Activated naive CD8-positive, alpha-beta T cell treated with anti-CD3 and anti-CD28 coated beads, Interleukin-2, amount 50 U/mL, for 16 hours (primary cell): ENCODE results near the gene BPIFB6.

Source experiments
- DNase-seq: peaks from one replicate; pipeline ENCODE4 v3.0.0-alpha.2; 2020; ENCODE audit warnings: low read depth, low spot score

BPIFB6 gene

DNA sequence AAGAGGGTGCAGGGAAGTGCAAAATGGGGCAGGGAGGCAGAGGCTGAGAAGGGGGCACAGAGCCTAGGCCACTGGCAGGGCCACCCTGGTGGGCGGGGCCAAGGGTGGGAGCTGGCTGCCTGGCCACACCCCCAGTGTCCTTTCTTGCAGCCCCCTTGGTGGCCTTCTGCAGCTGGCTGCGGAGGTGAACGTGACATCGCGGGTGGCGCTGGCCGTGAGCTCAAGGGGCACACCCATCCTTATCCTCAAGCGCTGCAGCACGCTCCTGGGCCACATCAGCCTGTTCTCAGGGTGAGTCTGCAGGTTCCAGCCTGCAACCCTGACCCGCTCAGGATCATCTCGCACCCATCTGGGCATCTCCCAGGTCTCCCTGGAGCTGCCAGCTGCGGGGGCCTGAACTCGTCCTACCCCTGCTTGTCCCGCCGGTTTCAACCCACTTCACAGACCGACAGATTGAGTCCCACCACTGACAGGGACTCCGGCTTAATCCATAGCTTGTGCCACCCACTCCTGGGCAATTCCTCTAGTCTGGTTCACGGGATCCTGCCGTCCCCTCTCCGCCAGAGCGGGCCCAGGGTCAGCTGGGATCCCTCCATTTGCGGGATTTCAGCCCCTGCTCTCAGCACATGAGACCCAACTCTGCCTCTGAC is 28.4 kb downstream of the BPIFB6 start:
- no peak for DNase-seq

DNA sequence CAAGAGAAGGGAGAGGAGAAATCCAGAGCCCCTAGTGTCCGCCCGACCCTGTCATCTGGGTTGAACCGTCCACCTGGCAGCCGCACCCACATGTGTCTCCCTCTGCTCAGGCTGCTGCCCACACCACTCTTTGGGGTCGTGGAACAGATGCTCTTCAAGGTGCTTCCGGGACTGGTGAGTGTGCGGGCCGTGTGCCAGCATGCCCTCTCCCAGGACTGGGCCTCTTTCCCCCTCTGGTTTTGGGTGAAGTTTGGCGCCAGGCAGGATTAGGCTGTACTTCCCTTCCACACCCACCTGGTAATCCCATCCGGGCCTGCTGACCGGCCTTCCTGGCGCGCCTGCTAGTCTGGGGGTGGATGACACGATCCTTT is 30.2 kb downstream of the BPIFB6 start:
- no peak for DNase-seq

DNA sequence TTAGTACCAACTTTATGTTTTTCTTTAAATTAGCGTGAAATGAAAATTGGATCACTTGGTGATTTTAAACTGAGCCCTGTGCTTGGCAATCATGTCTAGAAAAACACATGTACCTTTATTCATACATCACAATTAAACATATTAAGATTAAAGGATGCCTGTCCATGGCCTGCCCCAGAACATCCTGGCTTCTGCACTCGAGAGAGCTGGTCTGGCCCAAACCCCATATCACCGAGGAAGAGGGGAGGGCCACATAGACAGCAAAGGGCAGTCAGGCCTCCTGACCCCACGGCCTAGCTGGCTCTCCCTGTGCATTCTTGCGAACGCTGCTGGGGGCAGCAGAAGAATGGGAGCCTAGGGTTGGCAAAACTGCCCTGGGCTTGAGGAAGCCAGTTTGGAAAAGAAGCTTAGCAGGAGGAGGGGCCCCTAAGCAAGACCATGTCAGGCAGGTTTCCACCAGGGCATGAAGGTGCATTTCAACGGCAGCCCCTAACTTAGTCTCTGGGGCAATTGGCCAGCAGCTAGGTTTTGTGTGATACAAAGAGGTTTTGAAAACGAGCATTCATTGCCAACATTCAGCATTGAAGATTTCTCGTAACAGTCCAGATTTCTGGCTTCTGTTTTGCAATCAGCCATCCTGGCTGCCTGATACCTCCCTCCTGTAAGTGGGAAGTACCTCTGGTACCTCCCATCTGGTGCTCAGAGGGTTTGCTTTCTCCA is 30.8 kb downstream of the BPIFB6 start:
- no peak for DNase-seq

DNA sequence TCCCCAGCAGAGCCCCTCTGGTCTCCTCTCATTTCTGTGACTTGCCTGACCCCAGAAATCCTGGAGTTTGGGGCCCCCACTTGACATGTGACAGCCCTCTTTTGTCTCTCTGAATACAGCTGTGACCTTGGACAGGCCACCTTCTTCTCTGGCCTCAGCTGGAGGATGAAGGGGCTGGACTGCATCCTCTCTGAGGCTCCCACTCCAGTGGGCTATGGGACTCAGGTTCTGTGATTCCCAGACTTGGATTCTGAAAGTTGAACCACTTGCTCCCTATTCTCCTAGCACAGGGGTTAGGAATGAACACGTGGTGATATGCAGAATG is 31.3 kb downstream of the BPIFB6 start:
- DNase-seq: no peak

DNA sequence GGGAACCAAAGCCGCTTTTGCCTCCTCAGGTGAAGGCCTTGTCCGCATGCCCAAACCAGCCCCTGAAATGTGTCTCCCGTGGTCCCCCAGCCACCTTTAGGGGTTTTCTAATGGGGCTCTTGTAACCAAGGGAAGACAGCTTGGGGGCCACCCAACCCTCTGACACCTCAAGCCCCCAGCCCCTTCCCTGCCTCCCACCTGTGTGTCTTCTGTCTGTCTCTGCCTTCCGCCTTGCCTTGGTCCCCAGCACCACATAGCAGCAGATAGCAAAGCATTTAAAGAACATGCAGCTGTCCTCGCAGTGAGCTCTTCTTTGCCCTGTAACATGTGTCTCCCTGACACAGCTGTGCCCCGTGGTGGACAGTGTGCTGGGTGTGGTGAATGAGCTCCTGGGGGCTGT is 31.8 kb downstream of the BPIFB6 start:
- DNase-seq: no peak

DNA sequence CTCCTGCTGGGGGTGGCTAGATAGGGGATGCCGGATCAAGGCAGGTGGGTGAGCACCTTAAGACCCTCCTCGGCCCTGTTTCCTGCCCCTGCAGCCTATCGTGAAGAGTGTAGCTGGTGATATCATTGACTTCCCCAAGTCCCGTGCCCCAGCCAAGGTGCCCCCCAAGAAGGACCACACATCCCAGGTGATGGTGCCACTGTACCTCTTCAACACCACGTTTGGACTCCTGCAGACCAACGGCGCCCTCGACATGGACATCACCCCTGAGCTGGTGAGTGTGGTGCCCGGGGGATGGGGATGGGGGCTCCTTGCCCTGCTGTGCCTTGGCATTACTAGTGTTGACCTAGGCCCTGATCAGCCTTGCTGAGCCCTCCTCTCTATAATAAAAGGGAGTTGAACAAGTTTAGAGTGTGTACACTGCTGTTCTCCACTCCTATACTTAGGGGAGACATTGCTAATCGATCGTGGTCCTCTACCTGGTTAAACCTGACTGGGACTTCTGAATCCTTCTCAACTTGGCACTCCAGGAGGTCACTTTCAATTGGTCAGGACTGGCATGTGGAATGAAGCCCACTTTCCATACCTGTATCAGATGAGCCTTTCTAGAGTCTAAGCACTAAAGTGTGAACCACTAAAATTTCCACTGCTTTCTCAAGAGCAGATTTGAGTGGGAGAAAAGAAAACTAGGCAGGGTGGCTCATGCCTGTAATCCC is 33.3 kb downstream of the BPIFB6 start:
- no peak for DNase-seq

DNA sequence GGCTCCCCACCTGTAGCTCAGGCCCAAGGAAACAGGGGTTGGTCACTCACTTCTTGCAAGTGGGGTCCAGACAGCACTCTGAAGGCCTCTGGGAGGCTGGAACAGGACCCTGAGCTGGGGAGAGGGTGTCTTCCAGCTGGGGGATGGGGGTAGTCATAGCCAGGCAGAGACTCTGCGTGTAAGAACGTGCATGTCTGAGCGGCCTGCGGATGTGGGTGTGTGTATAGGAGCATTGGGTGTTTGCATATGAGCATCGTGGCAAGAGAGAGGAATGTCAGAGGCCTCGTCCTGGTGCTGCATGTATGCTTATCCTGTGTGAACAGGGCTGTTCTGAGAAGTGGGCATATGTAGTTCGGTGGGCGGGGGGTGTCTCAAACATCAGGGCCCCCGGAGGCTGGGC is 34.3 kb downstream of the BPIFB6 start:
- DNase-seq: no peak

DNA sequence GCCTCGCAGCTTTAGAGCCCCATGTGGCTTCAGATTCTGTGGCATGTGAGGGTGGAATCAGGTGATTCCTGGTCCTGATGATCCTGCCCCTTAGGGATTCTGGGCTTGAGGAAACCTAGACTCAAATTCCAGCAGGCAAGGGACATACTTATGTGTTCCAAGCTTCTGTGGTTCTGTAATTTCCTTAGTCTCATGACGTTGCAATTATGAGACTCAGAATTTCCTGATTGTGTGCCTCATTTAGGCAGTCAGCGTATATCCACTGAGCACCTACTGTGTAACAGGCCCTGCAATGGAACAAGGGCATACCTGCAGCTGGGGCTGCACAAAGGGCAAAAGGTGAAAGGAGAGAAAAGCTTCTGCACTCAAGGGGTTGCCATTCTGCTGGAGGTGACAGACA is 36.4 kb downstream of the BPIFB6 start:
- no peak for DNase-seq

DNA sequence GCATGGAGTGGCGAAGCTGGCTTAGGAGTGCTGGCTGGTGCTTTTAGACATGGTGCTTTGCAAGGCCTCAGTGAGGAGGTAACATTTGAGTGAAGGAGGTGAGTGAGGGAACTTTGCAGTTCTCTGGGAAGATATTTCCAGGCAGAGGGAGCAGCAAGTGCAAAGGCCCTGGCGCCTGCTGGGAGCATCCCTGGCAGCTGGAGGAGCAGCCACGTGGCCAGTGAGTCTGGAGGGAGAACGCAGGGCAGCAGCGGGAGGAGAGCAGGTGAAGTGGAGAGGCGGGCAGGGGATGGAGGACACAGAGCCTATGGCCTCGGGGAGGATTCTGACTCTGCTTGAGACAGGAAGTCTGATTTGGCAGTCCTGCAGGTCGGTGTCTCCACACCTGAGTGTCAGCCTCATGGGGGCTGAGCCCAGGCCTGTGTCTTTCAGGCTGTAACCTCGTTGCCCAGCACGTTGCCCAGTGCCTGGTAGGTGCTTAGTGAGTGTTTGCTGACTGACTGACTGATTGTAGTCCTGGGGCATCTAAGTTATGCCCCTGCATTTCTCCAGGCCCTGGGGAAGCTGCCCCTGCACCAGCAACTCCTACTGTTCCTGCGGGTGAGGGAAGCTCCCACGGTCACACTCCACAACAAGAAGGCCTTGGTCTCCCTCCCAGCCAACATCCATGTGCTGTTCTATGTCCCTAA is 36.9 kb downstream of the BPIFB6 start:
- DNase-seq: no peak

DNA sequence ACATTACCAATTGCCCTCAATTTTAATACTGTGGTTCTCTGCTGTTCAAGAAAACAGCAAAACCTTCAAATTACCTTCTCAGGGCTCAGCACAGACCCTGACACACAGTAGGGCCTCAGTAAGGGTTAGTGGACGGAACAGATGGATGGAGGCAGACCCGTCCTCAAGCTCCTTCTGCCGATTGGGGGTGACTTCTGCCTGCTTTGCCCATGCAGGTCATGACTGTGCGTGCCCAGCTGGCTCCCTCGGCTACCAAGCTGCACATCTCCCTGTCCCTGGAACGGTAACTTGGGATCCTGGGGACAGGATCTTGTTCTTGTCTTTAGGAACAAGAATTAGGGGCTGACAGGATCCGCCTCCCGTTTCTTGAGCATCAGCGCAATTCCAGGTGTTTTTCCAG is 38.2 kb downstream of the BPIFB6 start:
- DNase-seq: no peak

DNA sequence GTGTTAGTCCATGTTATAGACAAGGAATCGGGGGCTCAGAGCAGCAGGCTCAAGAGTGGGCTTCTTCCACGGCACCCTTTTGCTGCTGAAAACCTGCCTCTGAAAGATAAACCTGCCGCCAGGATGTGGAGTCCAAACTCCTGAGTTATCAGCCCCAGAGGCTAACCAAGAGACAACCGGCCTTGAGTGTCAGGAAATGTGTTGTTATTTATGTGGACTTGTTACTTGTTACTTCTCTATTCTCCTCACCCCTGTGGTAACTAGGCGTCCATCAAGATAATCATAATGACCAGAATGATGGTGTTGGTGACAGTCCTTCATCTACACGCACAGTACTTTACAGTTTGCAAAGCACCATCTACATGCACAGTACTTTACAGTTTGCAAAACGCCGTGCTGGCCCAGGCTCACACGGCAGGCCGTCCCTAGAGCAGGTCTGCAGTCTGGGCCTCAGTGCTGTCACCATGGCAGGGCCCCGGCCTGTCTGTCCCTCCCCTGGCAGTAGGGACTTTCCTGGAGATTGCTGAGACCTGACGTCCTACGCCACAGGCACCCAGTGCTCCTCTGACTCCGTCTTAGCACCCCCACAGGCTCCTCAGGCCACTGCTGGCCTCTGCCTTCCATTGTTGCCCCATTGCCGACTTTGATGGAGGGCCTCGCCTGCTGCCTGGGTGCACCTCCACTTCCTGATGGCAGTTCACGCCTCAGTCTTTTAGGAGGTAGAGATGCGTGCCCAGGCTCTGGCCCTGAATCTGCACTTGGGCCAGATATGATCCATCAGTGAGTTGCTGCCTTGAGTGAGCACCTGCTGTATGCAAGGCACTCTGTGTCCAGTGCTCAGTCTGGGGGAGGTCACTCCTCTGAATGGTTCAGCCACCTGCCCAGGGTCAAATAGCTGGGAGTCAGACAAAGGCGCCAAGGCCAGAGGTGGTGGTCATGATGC is 38.9 kb downstream of the BPIFB6 start:
- no peak for DNase-seq

DNA sequence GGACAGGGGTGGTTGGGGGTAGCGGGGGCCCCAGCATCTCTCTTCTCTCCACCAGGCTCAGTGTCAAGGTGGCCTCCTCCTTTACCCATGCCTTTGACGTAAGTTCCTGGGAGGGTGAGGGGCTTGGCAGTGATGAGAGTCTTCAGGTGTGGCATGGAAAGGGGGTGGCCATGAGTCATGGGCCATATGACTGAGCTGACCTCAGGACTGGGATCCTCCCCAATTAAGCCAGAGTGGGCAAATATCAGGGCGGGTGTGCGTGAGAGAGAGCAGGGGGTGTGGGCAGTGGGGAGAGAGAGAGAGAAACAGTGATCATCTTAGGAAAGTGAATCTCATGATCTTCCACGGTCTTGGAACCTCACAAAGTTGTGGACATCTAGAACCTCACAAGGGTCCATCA is 39.8 kb downstream of the BPIFB6 start:
- no peak for DNase-seq

DNA sequence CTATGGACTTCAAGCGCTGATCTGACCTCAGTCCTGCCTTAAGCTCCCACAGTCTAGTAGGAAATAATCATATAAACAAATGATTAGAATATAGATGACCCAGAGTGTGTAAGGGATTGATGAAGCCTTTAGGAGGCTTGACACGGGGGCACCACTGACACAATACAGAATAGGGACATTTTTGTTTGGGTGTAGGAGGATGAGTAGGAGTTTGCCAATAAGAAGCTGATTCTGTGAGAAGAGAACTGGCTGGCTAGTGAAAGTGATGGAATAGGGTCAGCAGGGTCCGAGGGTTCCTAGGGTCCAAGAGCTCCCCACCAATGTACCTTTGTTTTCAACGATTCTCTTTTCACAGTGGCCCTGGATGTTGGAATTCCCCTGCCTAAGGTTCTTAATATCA is 40.9 kb downstream of the BPIFB6 start:
- DNase-seq: no peak

DNA sequence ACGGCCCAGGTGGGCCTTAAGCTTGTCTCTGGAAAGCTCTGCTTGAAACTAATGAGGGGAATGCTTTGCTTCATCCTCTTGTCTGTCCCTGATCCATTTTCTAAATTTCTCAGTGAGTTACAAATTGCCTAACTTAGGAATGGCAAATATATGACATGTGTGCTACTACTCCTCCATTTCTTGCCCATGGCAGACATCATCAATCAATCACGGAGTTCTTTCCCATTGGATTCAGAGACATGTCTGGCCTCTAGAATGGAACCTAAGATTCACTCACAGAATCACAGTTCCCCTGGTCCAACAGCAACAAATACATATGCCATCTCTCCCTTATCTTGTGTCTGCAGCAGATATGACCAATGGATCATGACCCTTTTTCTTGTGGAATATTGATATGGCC is 41.4 kb downstream of the BPIFB6 start:
- no peak for DNase-seq

DNA sequence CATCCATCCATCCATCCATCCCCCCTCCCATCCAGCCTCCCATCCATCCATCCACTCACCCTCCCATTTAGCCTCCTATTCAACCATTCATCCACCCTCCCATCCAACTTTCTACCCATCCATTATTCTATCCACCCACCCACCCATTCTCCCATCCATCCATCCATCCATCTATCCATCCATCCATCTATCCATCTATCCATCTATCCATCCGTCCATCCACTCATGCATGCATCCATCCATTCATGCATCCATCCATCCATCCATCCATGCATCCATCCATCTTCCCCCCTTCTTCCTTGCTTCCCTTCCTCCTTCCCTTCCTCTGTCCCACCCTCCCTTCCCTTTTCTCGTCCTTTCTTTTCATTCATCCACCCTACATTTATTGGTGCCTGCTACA is 43.2 kb downstream of the BPIFB6 start:
- DNase-seq: no peak

DNA sequence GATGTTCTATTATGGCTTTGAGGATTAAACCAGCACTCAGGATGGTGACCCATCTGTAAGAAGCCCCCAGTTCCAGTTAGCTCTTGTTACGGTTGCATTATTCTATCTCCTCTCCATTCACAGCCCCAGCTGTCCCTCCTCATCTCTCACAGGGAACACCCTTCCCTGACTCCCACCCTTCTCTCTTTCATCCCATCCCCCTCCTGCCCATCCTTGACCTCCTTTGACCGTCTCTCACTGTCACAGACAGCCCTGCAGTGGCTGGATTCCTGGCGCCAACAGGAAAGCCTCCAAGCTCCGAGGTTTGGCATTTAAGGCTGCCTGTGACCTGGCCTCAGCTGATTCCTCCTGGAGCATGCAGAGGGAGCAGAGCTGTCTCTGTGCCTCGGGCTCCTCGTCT is 43.8 kb downstream of the BPIFB6 start:
- DNase-seq: no peak

DNA sequence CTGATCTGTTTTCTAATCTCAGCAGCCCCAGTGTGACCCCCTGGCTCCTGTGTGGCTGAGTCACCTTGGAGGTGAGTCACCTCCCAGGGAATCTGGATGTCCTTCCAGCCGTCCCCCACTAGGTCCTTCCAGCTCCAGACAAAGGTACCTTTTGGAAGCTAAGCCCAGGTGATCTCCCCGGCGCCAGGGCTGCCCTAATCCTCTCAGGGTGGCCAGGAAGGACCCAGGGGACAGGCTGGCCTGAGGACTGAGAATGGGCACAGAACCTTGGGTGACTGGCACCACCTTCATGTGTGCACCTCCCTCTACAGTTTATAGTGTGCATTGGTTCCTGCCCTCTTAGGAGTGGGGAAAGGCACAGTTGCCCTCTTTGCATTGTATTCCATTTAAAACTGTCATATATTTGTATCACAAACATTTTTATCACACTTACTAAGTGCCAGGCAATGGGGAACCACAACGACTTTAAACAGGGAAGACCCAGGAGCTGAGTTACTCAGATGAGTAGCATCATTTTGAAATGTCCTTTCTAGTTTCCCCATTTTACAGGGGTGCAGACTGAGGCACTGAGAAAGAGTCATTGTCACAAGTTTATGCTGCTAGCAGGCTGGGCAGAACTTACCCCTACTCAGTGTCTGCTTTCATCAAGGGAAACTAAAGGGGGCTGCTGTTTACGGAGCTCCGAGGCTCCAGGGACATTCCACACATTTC is 45.4 kb downstream of the BPIFB6 start:
- DNase-seq: no peak

DNA sequence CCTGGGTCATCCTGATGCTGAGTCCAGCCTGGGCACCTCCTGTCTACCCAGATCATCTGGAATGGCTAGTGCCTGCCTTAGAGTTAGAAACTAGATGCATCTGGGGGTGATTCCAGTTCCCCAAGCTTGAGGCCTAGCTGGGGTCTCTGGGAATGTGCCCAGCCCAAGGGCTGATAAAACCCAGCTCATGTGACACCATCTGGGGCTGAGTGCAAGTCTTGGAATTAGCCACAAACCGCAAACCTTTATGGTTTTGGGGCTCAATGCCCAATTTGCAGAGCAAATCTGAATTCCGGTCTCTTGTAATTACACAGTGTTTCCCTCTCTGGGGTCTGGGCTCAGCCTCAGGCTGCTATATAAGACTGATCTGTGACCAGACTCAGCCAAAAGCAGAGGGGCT is 47.8 kb downstream of the BPIFB6 start, which contains the start of gene BPIFB4:
TSS of gene BPIFB4 (plus strand) at position 385 of the 400 bp plus-strand sequence. CDS start 1,884 bp downstream, outside the sequence.
- no peak for DNase-seq

DNA sequence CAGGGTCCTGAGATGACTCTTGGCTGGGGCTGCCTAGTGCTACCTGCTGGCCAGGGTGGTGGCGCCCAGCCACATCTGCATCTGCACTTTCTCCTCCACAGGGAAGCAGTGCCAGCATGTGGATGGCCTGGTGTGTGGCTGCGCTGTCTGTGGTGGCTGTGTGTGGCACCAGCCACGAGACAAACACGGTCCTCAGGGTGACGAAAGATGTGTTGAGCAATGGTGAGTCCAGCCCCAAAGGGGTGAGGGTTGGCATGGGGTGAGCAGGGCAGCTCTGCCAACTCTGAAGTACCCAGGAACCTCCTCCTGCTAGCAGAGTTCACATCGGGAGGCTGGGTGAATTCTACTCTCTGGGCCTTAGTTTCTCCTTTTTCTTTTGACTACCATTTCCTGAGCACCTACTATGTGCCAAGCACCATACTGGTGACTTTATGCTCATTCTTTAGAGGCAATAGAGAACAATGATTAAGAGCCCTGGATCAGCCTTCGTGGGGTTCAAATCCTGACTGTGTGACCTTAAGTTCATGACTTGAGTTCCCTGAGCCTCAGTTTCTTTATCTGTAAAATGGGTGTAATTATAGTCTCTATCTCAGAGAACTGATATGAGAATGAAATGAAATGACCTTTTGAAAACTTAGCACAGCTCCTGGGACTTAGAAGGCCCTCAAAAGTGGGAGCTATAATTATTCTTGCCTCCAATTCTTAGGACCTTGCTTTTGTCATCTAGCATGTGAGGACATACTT is 50.1 kb downstream of the BPIFB6 start:
- DNase-seq: no peak

DNA sequence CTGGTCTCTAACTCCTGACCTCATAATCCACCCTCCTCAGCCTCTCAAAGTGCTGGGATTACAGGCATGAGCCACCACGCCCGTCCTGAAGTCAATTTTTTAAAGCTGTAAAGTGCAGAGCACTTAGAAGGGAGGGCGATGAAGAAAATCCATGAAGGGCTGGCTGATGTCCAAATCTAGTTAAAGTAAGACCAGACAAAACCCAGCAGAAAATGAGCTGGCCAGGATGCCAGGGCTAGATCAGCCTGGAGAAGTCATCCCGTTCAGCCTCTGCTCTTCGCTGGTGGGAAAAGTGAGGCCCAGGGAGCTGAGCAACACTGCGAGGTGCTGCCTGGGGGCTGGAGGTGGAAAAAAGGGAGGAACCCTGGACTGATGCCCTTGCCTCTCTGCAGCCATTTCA is 51.1 kb downstream of the BPIFB6 start:
- DNase-seq: no peak
